Left forelimb (tissue), 1 donor: ENCODE data around the gene HOXA5.

Experiments
- DNase-seq: peaks from one replicate; pipeline ENCODE4 v3.0.0-alpha.2; 2018; ENCODE audit warnings: low spot score

The HOXA5 gene

GRCh38 chr7:27182861-27183681 lies 39.6 kb upstream of the HOXA5 start:
- peak; percentile 75 for DNase-seq

- DNase-seq, result peak; percentile 65
Observed at GRCh38 chr7:27182285-27182841, 38.9 kb upstream of the HOXA5 start.

GRCh38 chr7:27181795-27182275 lies 38.4 kb upstream of the HOXA5 start:
- peak; percentile 63 for DNase-seq

- peak; percentile 62 for DNase-seq
Observed at GRCh38 chr7:27180431-27181420, 37.2 kb upstream of the HOXA5 start.

- DNase-seq, result peak; percentile 94
Observed at GRCh38 chr7:27179503-27180430, 36.3 kb upstream of the HOXA5 start.

GRCh38 chr7:27179030-27179429 lies 35.5 kb upstream of the HOXA5 start:
- DNase-seq, result peak; percentile 69

- peak; percentile 51 for DNase-seq
Observed at GRCh38 chr7:27178366-27178765, 34.9 kb upstream of the HOXA5 start.

- peak; percentile 67 for DNase-seq
Observed at GRCh38 chr7:27177795-27178320, 34.4 kb upstream of the HOXA5 start.

GRCh38 chr7:27176962-27177794 lies 33.7 kb upstream of the HOXA5 start:
- DNase-seq, result peak; percentile 71

GRCh38 chr7:27176524-27176845 lies 33.0 kb upstream of the HOXA5 start:
- no peak for DNase-seq

GRCh38 chr7:27175626-27176523 lies 32.4 kb upstream of the HOXA5 start:
- DNase-seq, result peak; percentile 64

GRCh38 chr7:27174874-27175625 lies 31.6 kb upstream of the HOXA5 start:
- peak; percentile 83 for DNase-seq

GRCh38 chr7:27173956-27174873 lies 30.7 kb upstream of the HOXA5 start, which contains the start of gene HOXA10:
TSS of gene HOXA10 (minus strand) at chr7:27174320. CDS start at chr7:27174306, 14 bp downstream.
- peak; percentile 89 for DNase-seq

- peak; percentile 70 for DNase-seq
Observed at GRCh38 chr7:27173511-27173955, 30.1 kb upstream of the HOXA5 start.

GRCh38 chr7:27172823-27173510 lies 29.5 kb upstream of the HOXA5 start:
- DNase-seq, result peak; percentile 90

- DNase-seq, result peak; percentile 71
Observed at GRCh38 chr7:27172315-27172774, 28.9 kb upstream of the HOXA5 start.
